ENCODE results near the gene SLC18A2. TPM values are rescaled to one million over a fixed set of nuclear protein-coding genes. Genes with fewer than 3 reads are reported as not detected.

SLC18A2 gene
- total RNA-seq, 2 donors from 2014 or later: 1.3 to 1.9 TPM

- Histone ChIP-seq H3K9me3 (no peaks in the 10 kb centered on the region), H3K36me3 (no peaks in the 10 kb centered on the region), H3K27me3 (replicated peaks; ENCODE audit: insufficient read depth) (no peaks in the 10 kb centered on the region), H3K27ac (no peak overlapping the region), H3K4me3 (no peak overlapping the region), H3K4me1 (replicated peaks) (no peaks in the 10 kb centered on the region)
- 76% methylated on average over 26 of the region's 26 CpGs for WGBS
- DNase-seq (ENCODE audit: low spot score): no peak
- intact Hi-C loops (cut with DNase I): no loop called here
- TF ChIP-seq CTCF (IDR thresholded peaks at IDR 0.05): no peak
- TF ChIP-seq POLR2A (IDR thresholded peaks at IDR 0.05): no peak
- TF ChIP-seq POLR2AphosphoS5 (IDR thresholded peaks at IDR 0.05): no peak
Measured at GRCh38 chr10:117254774-117255735, 14.1 kb downstream of the SLC18A2 start.

- no peak overlapping the region for H3K4me3 ChIP-seq
- H3K27ac ChIP-seq: no peak overlapping the region
- TF ChIP-seq CTCF (IDR thresholded peaks at IDR 0.05) (no peak), POLR2AphosphoS5 (IDR thresholded peaks at IDR 0.05) (no peak), POLR2A (IDR thresholded peaks at IDR 0.05) (no peak)
- no peaks in the 10 kb centered on the region for H3K4me1 ChIP-seq (replicated peaks)
- intact Hi-C loops (cut with DNase I): no loop called here
- H3K36me3 ChIP-seq: no peaks in the 10 kb centered on the region
- WGBS: 96% methylated on average over 9 of the region's 9 CpGs
- H3K27me3 ChIP-seq (replicated peaks; ENCODE audit: insufficient read depth): no peaks in the 10 kb centered on the region
- no peaks in the 10 kb centered on the region for H3K9me3 ChIP-seq
- no peak for DNase-seq (ENCODE audit: low spot score)
Measured at GRCh38 chr10:117255835-117256460, 15.0 kb downstream of the SLC18A2 start.

DNA sequence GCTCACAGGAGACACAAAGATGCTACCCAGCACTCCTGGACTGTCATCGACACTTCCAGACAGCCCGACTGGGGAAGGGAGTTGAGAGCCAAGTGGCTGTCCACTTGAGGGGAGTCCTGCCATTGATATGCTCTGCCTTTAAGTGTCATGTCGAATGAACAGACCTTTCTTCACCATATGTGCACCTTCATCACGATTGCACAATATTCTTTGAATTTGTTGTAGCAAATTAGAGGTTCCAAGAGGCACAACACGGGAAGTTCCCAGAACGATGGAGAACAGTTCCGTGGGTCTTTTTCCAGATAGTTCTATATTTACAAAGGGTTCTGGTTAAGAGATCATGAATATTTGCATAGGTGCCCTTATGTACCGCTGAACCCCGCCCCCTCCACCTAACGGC, 16.0 kb downstream of the SLC18A2 start:
- Histone ChIP-seq H3K4me1 (replicated peaks) (no peaks in the 10 kb centered on the region), H3K27ac (no peak overlapping the region), H3K36me3 (no peaks in the 10 kb centered on the region), H3K9me3 (no peaks in the 10 kb centered on the region), H3K4me3 (no peak overlapping the region), H3K27me3 (replicated peaks; ENCODE audit: insufficient read depth) (no peaks in the 10 kb centered on the region)
- 73% methylated on average over 10 of the region's 10 CpGs for whole genome bisulfite sequencing
- no peak for DNase-seq (ENCODE audit: low spot score)
- no peak for TF ChIP-seq CTCF (IDR thresholded peaks at IDR 0.05)
- no peak for TF ChIP-seq POLR2A (IDR thresholded peaks at IDR 0.05)
- TF ChIP-seq POLR2AphosphoS5 (IDR thresholded peaks at IDR 0.05): no peak
- intact Hi-C loops (cut with DNase I): no loop called here

DNA sequence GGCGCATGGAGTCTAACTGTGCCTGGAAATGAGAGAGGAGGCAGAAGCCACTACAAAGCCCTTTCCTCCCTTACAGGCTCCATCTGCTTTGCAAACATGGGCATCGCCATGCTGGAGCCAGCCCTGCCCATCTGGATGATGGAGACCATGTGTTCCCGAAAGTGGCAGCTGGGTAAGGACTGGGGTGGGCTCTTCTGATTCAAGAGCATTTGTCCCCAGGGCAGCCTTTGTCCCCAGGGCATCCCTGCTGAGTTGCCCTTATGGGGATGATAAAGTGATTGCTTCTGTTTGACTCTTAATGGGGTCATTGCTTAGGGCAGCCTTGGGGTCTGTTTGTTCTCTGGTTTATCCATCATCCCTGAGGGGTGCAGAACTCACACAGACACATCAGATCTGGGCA, 16.8 kb downstream of the SLC18A2 start:
- H3K27me3 ChIP-seq (replicated peaks; ENCODE audit: insufficient read depth): no peaks in the 10 kb centered on the region
- H3K9me3 ChIP-seq: no peaks in the 10 kb centered on the region
- no peak for DNase-seq (ENCODE audit: low spot score)
- WGBS: 85% methylated on average over 3 of the region's 3 CpGs
- no peak overlapping the region for H3K27ac ChIP-seq
- H3K4me1 ChIP-seq (replicated peaks): no peaks in the 10 kb centered on the region
- intact Hi-C loops (cut with DNase I): no loop called here
- TF ChIP-seq POLR2AphosphoS5 (IDR thresholded peaks at IDR 0.05): no peak
- TF ChIP-seq POLR2A (IDR thresholded peaks at IDR 0.05): no peak
- no peak for TF ChIP-seq CTCF (IDR thresholded peaks at IDR 0.05)
- no peak overlapping the region for H3K4me3 ChIP-seq
- H3K36me3 ChIP-seq: no peaks in the 10 kb centered on the region

Data from prostate gland (tissue), 2 donors.